WTC11 (cell line): ENCODE results near the gene ERC2. TPM values are rescaled to one million over a fixed set of nuclear protein-coding genes. Genes with fewer than 3 reads are reported as not detected.

Source experiments
- ATAC-seq: fragments of 200-7000 bp; cut with Tn5 transposase; 2 replicates; pipeline ENCODE4 v1.10.0; 2021; ENCODE audit warnings: mild to moderate bottlenecking, moderate library complexity
- CTCF ChIA-PET: fragments of 300-600 bp; sonication (Branson Sonifier 250); formaldehyde crosslinking; loops from one replicate; lab custom pipeline; 2021; ENCODE audit warnings: antibody characterized with exemption; lab: Charles Lee
- POLR2A ChIA-PET: fragments of 350-600 bp; sonication (Branson Sonifier 250); formaldehyde crosslinking; loops from one replicate; lab custom pipeline; 2021; ENCODE audit warnings: antibody characterized with exemption; lab: Charles Lee
- DNase-seq: peaks from one replicate; pipeline ENCODE4 v3.0.0; 2021; ENCODE audit warnings: low spot score
- H3K27ac Mint-ChIP-seq: 2 replicates; pipeline ENCODE4 v1.8.0; 2021; ENCODE audit warnings: mixed read lengths
- H3K27me3 Mint-ChIP-seq: 2 replicates; pipeline ENCODE4 v1.8.0; 2021; ENCODE audit warnings: low read depth, mild to moderate bottlenecking, moderate library complexity, mixed read lengths
- H3K36me3 Mint-ChIP-seq: 2 replicates; pipeline ENCODE4 v1.8.0; 2021; ENCODE audit warnings: mixed read lengths
- H3K4me1 Mint-ChIP-seq: 2 replicates; pipeline ENCODE4 v1.8.0; 2022; ENCODE audit warnings: mixed read lengths
- H3K4me3 Mint-ChIP-seq: 2 replicates; pipeline ENCODE4 v1.8.0; 2021; ENCODE audit warnings: mild to moderate bottlenecking, moderate library complexity, mixed read lengths
- H3K9me3 Mint-ChIP-seq: 2 replicates; pipeline ENCODE4 v1.8.0; 2021; ENCODE audit warnings: mixed read lengths
- ATF3 ChIP-seq: sonication (generic); formaldehyde crosslinking; conservative IDR thresholded peaks from 2 replicates; pipeline ENCODE4 v1.8.1; 2022; ENCODE audit warnings: mild to moderate bottlenecking, missing genetic modification reagents
- JAZF1 ChIP-seq: fragments of 250-450 bp; sonication (Bioruptor Pico); IDR thresholded peaks from 2 replicates; pipeline ENCODE4 v1.9.0; 2021; ENCODE audit warnings: moderate library complexity, mild to moderate bottlenecking, inconsistent platforms
- MAX ChIP-seq: sonication (generic); formaldehyde crosslinking; IDR thresholded peaks from 2 replicates; pipeline ENCODE4 v1.8.0; 2022; ENCODE audit warnings: mild to moderate bottlenecking, missing genetic modification reagents
- PRDM15 ChIP-seq: sonication (generic); formaldehyde crosslinking; IDR thresholded peaks from 2 replicates; pipeline ENCODE4 v1.8.0; 2022; ENCODE audit warnings: missing genetic modification reagents
- RORB ChIP-seq: fragments of 250-450 bp; sonication (Bioruptor Pico); IDR thresholded peaks from 2 replicates; pipeline ENCODE4 v1.9.0; 2021; ENCODE audit warnings: mild to moderate bottlenecking
- TEAD1 ChIP-seq: sonication (generic); formaldehyde crosslinking; IDR thresholded peaks from 2 replicates; pipeline ENCODE4 v1.8.0; 2022; ENCODE audit warnings: mild to moderate bottlenecking, missing genetic modification reagents
- ZBTB21 ChIP-seq: sonication (generic); formaldehyde crosslinking; IDR thresholded peaks from 2 replicates; pipeline ENCODE4 v1.8.1; 2023; ENCODE audit warnings: mild to moderate bottlenecking, missing genetic modification reagents, borderline replicate concordance
- ZNF121 ChIP-seq: sonication (generic); formaldehyde crosslinking; IDR thresholded peaks from 2 replicates; pipeline ENCODE4 v1.8.0; 2023; ENCODE audit warnings: missing genetic modification reagents
- ZNF263 ChIP-seq: sonication (generic); formaldehyde crosslinking; IDR thresholded peaks from 2 replicates; pipeline ENCODE4 v1.8.1; 2022; ENCODE audit warnings: low read depth, mild to moderate bottlenecking, moderate library complexity, missing genetic modification reagents
- ZNF532 ChIP-seq: fragments of 250-450 bp; sonication (Bioruptor Pico); IDR thresholded peaks from 2 replicates; pipeline ENCODE4 v1.9.0; 2021; ENCODE audit warnings: mild to moderate bottlenecking, borderline replicate concordance
- total RNA-seq: library from RNA; stranded (reverse); gene quantifications from 3 replicates; pipeline ENCODE4 v1.2.3, GENCODE V29; 2021
- TF ChIP-seq, protein P1 (sequence below): fragments of 200-600 bp; IDR thresholded peaks from 2 replicates; pipeline ENCODE4 v1.8.0; 2022; ENCODE audit warnings: antibody characterized with exemption
- TF ChIP-seq, protein P2 (sequence below): sonication (generic); formaldehyde crosslinking; IDR thresholded peaks from 2 replicates; pipeline ENCODE4 v1.8.0; 2023; ENCODE audit warnings: missing genetic modification reagents, mild to moderate bottlenecking, borderline replicate concordance
- TF ChIP-seq, protein P3 (sequence below): sonication (generic); formaldehyde crosslinking; IDR thresholded peaks from 2 replicates; pipeline ENCODE4 v1.8.1; 2022; ENCODE audit warnings: missing genetic modification reagents, borderline replicate concordance

ERC2 gene
- total RNA-seq, 1 experiment from 2014 or later = 23.5 TPM

DNA sequence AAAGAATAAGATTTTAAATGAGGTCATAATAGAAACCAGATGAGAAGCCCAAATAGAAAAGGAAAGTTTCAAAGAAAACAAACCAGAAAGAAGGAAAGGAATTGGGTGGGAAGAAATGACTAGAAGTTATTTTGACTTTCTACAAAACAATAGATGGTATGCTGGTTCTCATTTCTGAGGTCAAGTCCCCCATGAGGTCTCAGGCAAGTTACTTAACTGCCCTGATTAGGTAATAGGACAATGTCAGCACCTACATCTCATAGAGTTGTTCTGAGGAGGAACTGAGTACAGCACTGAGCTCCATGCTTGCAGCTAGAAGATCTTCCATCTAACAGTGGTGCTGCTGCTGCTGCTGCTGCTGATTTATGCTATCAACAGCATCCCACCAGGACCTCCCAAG lies 185.9 kb downstream of the ERC2 start:
- Mint-ChIP-seq H3K27me3 (no peaks in the 10 kb centered on the region; the same call in 1 of the 2 replicates), H3K4me3 (no peak overlapping the region)
- TF ChIP-seq ZNF121 (CRISPR knock-in tag) (no peak), MAX (no peak), JAZF1 (no peak), PRDM15 (CRISPR knock-in tag) (no peak), ATF3 (CRISPR knock-in tag) (no peak), ZNF532 (no peak), ZNF263 (CRISPR knock-in tag) (no peak), TEAD1 (CRISPR knock-in tag) (no peak)
- TF ChIP-seq, protein P1, sequence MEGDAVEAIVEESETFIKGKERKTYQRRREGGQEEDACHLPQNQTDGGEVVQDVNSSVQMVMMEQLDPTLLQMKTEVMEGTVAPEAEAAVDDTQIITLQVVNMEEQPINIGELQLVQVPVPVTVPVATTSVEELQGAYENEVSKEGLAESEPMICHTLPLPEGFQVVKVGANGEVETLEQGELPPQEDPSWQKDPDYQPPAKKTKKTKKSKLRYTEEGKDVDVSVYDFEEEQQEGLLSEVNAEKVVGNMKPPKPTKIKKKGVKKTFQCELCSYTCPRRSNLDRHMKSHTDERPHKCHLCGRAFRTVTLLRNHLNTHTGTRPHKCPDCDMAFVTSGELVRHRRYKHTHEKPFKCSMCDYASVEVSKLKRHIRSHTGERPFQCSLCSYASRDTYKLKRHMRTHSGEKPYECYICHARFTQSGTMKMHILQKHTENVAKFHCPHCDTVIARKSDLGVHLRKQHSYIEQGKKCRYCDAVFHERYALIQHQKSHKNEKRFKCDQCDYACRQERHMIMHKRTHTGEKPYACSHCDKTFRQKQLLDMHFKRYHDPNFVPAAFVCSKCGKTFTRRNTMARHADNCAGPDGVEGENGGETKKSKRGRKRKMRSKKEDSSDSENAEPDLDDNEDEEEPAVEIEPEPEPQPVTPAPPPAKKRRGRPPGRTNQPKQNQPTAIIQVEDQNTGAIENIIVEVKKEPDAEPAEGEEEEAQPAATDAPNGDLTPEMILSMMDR = no peak
- TF ChIP-seq, protein P2, sequence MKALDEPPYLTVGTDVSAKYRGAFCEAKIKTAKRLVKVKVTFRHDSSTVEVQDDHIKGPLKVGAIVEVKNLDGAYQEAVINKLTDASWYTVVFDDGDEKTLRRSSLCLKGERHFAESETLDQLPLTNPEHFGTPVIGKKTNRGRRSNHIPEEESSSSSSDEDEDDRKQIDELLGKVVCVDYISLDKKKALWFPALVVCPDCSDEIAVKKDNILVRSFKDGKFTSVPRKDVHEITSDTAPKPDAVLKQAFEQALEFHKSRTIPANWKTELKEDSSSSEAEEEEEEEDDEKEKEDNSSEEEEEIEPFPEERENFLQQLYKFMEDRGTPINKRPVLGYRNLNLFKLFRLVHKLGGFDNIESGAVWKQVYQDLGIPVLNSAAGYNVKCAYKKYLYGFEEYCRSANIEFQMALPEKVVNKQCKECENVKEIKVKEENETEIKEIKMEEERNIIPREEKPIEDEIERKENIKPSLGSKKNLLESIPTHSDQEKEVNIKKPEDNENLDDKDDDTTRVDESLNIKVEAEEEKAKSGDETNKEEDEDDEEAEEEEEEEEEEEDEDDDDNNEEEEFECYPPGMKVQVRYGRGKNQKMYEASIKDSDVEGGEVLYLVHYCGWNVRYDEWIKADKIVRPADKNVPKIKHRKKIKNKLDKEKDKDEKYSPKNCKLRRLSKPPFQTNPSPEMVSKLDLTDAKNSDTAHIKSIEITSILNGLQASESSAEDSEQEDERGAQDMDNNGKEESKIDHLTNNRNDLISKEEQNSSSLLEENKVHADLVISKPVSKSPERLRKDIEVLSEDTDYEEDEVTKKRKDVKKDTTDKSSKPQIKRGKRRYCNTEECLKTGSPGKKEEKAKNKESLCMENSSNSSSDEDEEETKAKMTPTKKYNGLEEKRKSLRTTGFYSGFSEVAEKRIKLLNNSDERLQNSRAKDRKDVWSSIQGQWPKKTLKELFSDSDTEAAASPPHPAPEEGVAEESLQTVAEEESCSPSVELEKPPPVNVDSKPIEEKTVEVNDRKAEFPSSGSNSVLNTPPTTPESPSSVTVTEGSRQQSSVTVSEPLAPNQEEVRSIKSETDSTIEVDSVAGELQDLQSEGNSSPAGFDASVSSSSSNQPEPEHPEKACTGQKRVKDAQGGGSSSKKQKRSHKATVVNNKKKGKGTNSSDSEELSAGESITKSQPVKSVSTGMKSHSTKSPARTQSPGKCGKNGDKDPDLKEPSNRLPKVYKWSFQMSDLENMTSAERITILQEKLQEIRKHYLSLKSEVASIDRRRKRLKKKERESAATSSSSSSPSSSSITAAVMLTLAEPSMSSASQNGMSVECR = no peak
- TF ChIP-seq, all 79 proteins: peak for 0
- no peak for DNase-seq
- Mint-ChIP-seq H3K36me3 (peaks cover 60% of the 10 kb centered on the region), H3K4me1 (peaks cover 40% of the 10 kb centered on the region), H3K27ac (no peak overlapping the region), H3K9me3 (peaks cover 60% of the 10 kb centered on the region)
- ATAC-seq = no peak
- CTCF ChIA-PET = no interaction called here
- POLR2A ChIA-PET = no interaction called here

- Mint-ChIP-seq H3K4me3 (no peak overlapping the region), H3K27ac (no peak overlapping the region), H3K4me1 (peaks cover 15% of the 10 kb centered on the region), H3K9me3 (peaks cover 37% of the 10 kb centered on the region), H3K36me3 (peaks cover 36% of the 10 kb centered on the region), H3K27me3 (no peaks in the 10 kb centered on the region; the same call in 1 of the 2 replicates)
- CTCF ChIA-PET = no interaction called here
- POLR2A ChIA-PET = no interaction called here
- ATAC-seq (no peak), DNase-seq (no peak)
- TF ChIP-seq RORB (CRISPR knock-in tag) = no peak
- TF ChIP-seq ZBTB21 = no peak
- TF ChIP-seq, protein P2 = no peak
- TF ChIP-seq, protein P3, sequence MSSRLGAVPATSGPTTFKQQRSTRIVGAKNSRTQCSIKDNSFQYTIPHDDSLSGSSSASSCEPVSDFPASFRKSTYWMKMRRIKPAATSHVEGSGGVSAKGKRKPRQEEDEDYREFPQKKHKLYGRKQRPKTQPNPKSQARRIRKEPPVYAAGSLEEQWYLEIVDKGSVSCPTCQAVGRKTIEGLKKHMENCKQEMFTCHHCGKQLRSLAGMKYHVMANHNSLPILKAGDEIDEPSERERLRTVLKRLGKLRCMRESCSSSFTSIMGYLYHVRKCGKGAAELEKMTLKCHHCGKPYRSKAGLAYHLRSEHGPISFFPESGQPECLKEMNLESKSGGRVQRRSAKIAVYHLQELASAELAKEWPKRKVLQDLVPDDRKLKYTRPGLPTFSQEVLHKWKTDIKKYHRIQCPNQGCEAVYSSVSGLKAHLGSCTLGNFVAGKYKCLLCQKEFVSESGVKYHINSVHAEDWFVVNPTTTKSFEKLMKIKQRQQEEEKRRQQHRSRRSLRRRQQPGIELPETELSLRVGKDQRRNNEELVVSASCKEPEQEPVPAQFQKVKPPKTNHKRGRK (CRISPR knock-in tag) = no peak
These were observed 191.0 kb downstream of the ERC2 start for GRCh38 chr3:56277236-56277635.
